NCI-H748 (cell line): Measurements from ENCODE around the gene OR4D1.

Experiments
- DNase-seq: peaks from one replicate; lab custom pipeline; 2025; ENCODE audit not compliant: unreplicated experiment; lab: John Stamatoyannopoulos, UW

The OR4D1 gene

GRCh38 chr17:58192612-58193011, 44.4 kb downstream of the OR4D1 start, which contains the start of gene EPX:
EPX (plus strand) TSS chr17:58192726; CDS start chr17:58192847, 121 bp downstream.
- no peak for DNase-seq

DNA sequence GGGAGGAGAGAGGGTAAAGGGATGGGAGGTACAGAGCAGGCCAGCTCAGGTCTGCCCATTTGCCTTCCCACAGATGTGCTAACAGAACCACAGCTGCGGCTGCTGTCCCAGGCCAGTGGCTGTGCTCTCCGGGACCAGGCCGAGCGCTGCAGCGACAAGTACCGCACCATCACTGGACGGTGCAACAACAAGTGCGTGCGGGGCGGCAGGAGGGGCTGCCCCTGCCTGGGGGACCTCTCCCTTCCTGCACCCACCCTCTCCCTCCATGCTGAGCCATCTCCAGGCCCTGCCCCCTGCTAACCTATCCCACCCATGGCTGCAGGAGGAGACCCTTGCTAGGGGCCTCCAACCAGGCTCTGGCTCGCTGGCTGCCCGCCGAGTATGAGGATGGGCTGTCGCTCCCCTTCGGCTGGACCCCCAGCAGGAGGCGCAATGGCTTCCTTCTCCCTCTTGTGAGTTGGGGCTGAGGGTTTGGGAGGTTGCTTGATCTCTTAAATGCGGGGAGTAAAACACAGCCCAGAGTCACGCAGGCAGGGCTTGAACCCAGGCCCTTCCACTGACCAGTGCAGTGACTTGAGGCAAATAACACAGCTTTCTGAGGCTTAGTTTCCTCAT, 45.6 kb downstream of the OR4D1 start:
- no peak for DNase-seq

- DNase-seq = no peak
Observed at GRCh38 chr17:58195518-58196123, 47.4 kb downstream of the OR4D1 start.

- no peak for DNase-seq
Observed at GRCh38 chr17:58196610-58197009, 48.4 kb downstream of the OR4D1 start.

DNA sequence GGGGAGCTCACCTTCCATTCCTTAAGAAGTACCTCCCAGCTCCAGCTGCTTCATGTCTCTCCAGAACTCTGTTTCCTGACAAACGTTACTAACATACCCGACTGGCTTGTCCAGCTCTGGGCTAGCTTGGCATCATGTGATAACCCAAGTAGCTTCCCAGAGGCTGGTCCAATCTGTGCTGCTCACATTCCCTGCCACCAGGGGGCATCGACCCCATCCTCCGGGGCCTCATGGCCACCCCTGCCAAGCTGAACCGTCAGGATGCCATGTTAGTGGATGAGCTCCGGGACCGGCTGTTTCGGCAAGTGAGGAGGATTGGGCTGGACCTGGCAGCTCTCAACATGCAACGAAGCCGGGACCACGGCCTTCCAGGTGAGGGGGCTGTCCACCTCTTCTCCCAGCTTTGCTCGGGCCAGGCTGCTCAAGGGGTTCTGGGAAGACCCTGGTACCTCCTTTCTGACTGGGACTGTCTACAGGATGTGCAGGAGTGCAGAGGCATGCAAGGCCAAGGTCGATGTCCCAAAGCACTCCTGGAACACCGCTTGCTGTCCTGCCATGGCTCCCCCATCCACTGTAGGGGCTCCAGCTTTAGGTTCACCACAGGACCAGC, 51.9 kb downstream of the OR4D1 start:
- peak; percentile 78 for DNase-seq

GRCh38 chr17:58202859-58203258, 54.7 kb downstream of the OR4D1 start:
- no peak for DNase-seq

GRCh38 chr17:58204796-58205195, 56.6 kb downstream of the OR4D1 start:
- DNase-seq = no peak

GRCh38 chr17:58205936-58206335, 57.8 kb downstream of the OR4D1 start:
- no peak for DNase-seq

DNA sequence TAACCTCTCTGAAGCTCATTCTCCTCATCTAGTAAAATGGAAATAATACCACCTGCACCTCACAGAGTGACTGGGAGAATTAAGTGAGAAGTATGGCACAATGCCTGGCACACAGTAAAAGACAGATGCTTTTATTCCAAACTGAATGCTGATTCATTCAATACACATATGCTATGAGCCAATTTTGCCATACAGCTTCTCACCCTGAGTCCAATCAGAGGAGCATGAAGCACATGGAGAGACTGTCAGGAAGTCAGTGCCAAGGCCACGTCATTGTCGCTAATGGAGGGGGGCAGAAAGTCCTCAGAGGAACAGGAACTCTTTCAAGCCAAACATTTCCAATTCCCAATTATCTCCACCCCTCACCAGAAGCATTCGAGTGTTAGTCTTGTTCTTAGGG, 59.3 kb downstream of the OR4D1 start:
- no peak for DNase-seq

DNA sequence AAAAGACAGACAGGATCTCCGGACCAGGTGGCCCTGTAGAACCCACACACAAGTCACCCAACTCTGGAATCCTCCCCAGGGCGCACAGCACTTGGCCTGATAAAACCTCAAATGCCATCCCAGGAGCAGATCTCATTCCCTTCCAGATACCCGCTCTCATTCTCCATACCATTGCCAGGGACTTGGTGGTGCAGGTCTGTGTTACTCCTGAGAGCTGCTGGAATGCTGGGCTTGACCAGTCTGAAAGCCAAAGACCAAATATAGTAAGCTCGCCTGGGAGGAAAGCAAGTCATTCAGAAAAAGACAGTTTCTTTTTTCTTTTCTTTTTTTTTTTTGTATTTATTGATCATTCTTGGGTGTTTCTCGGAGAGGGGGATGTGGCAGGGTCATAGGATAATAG, 60.2 kb downstream of the OR4D1 start:
- no peak for DNase-seq
